ENCODE results near the gene UBXN6. TPM values are rescaled to one million over a fixed set of nuclear protein-coding genes. Genes with fewer than 3 reads are reported as not detected.

The UBXN6 gene
- total RNA-seq, 4 donors from 2014 or later: 93.8 to 230 (median 114) TPM

DNA sequence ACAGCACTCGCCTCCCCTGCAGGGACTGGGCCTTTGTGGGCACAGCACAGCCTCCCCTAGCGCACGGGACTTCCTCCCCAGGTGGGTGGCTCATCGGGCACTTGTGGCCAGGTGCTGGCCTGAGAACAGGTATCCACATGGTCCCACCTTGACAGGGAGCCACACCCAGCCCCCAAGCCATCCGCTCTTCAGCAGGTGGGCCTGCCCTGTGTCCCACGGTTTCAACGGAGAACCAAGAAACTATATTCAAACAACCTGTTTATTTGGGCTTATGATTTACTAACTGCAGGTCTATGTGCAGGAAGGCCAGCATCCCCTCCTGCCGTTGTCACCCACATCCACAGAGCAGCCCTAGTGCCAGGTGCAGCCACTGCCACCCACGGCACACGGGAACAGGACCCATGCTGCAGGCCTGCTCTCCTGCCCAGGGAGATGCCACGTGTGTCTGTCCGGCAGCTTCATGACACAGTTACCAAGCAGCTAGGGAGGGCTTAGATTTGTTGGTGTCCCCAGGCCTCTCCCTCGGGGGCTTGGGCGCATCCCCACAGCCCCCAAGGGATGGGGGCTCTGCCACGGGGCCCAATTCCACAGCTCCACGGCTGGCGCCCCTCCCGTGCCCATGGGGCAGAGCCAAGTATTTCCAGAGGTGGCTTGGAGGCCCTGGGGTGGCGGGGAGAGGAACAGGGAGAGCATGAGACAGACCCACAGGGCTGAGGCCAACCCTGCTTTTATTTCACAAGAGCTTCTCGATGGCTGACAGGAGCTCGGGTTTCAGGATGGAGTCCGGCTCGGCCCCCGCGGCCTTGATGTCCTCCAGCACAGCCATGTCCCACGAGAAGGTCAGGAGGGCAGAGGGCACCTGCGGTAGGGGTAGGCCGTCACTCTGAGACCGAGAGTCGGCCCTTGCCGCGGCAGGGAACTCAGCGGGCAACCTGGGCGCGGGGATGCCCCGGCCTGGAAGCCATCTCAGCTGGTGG, 12.5 kb downstream of the UBXN6 start:
- Histone ChIP-seq H3K27ac (peak overlapping the region; percentile 25 to 82 (median 74)), H3K36me3 (peaks cover 0 to 42% of the 10 kb centered on the region in 2 donors), H3K4me3 (no peak overlapping the region), H3K27me3 (no peaks in the 10 kb centered on the region), H3K4me1 (peaks cover 14 to 18% of the 10 kb centered on the region in 2 donors), H3K9me3 (no peaks in the 10 kb centered on the region)
- intact Hi-C loops (cut with DNase I; ENCODE audit: low total_unique reads) (no loop called here), in situ Hi-C loops (cut with MboI; ENCODE audit: low sequenced_read_pairs in 4 of 4) (no loop called here)
- DNase-seq: peak; percentile 60 to 63
- TF ChIP-seq POLR2A (IDR thresholded peaks at IDR 0.05): no peak
- TF ChIP-seq, protein P1, sequence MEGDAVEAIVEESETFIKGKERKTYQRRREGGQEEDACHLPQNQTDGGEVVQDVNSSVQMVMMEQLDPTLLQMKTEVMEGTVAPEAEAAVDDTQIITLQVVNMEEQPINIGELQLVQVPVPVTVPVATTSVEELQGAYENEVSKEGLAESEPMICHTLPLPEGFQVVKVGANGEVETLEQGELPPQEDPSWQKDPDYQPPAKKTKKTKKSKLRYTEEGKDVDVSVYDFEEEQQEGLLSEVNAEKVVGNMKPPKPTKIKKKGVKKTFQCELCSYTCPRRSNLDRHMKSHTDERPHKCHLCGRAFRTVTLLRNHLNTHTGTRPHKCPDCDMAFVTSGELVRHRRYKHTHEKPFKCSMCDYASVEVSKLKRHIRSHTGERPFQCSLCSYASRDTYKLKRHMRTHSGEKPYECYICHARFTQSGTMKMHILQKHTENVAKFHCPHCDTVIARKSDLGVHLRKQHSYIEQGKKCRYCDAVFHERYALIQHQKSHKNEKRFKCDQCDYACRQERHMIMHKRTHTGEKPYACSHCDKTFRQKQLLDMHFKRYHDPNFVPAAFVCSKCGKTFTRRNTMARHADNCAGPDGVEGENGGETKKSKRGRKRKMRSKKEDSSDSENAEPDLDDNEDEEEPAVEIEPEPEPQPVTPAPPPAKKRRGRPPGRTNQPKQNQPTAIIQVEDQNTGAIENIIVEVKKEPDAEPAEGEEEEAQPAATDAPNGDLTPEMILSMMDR (IDR thresholded peaks at IDR 0.05 in 4 of 5, conservative IDR thresholded peaks at IDR 0.05 in 1 of 5): no peak
- peak; percentile 22 to 33 for ATAC-seq

DNA sequence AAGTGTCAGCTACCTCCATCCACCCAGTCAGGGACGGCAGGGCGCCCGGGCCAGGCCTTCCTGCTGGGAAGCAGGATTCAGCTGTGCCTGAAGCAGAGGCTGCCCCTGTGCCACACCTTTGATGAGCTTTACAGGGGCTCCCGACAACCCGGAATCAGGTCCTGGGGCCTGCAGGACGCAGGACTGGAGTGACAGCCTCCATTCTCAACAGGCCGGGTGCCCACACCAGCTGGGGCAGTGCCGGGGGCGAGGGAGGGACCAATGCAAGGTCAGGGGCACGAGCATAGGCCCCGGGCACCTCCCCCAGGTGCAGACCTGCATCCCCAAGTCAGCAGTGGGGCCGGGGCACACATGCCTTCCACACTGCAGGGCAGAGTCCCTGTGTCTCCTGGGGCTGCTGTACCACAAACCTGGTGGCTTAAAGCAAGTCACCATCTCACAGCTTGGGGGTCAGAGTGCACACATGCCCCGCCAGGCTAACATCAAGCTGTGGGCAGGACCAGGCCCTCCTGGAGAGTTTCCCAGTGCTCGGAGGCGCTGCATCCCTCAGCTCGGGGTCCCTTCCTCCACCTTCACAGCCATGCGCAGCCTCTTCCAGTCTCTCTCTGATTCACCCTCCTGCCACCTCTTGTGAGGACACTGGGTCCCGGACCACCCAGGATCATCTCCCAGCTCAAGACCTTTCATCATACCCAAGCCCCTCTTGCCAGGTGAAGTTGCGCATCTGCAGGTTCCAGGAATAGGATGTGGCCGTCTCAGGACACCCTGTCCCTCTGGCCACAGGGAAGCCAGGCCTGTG, 13.4 kb downstream of the UBXN6 start:
- Histone ChIP-seq H3K9me3 (no peaks in the 10 kb centered on the region), H3K4me3 (no peak overlapping the region), H3K36me3 (peaks cover 0 to 42% of the 10 kb centered on the region in 2 donors), H3K27ac (peak overlapping the region in 1 of 4 donors; percentile 82), H3K27me3 (no peaks in the 10 kb centered on the region), H3K4me1 (peaks cover 12 to 13% of the 10 kb centered on the region in 2 donors)
- DNase-seq (no peak), ATAC-seq (no peak)
- intact Hi-C loops (cut with DNase I; ENCODE audit: low total_unique reads): no loop called here
- in situ Hi-C loops (cut with MboI; ENCODE audit: low sequenced_read_pairs in 4 of 4): no loop called here
- TF ChIP-seq, protein P1 (IDR thresholded peaks at IDR 0.05 in 4 of 5, conservative IDR thresholded peaks at IDR 0.05 in 1 of 5): no peak
- no peak for TF ChIP-seq POLR2A (IDR thresholded peaks at IDR 0.05)

DNA sequence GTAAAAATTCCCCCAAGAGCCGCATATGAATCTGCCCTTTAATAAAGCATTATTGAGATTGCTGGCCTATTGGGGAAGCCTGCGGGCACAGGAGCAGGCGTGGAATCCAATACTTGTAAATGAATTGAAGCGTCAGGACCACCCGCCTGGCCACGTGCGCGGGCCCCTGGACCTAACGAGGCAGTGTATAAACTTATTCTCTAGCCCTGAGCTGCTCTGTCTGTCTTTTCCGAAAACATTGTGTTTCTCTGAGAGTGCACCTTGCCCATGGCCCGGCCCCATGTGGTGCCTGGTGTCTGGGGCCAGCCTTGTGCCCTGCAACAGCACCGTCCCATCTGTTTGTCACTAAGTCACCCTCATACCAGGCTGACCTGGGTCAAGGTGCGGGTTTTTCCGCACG, 14.4 kb downstream of the UBXN6 start:
- no peaks in the 10 kb centered on the region for H3K9me3 ChIP-seq
- no peak for TF ChIP-seq POLR2A (IDR thresholded peaks at IDR 0.05)
- TF ChIP-seq, protein P1 (IDR thresholded peaks at IDR 0.05 in 4 of 5, conservative IDR thresholded peaks at IDR 0.05 in 1 of 5): no peak
- no peak overlapping the region for H3K4me3 ChIP-seq
- H3K27ac ChIP-seq: no peak overlapping the region
- DNase-seq (no peak), ATAC-seq (no peak)
- in situ Hi-C loops (cut with MboI; ENCODE audit: low sequenced_read_pairs in 4 of 4) (no loop called here), intact Hi-C loops (cut with DNase I; ENCODE audit: low total_unique reads) (no loop called here)
- H3K4me1 ChIP-seq: peaks cover 3 to 5% of the 10 kb centered on the region in 2 donors
- peaks cover 0 to 35% of the 10 kb centered on the region in 2 donors for H3K36me3 ChIP-seq
- no peaks in the 10 kb centered on the region for H3K27me3 ChIP-seq

DNA sequence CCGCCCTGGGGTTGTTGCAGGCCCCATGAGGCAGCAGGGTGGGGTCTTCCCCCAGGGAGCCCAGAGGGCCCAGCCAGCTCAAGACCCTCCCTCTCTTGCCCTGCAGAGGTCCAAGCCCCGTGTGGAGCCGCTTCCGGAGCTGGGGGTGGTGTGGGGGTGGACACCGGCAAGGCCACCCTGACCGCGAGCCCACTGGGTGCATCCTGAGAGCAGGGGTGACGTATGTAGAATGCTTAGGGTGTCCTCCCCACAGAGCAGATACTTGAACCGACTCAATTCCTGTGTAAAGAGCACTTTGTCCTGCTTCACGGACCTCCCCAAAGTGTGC, 14.8 kb downstream of the UBXN6 start:
- in situ Hi-C loops (cut with MboI; ENCODE audit: low sequenced_read_pairs in 4 of 4): no loop called here

More for the DNA sequence above, 14.8 kb downstream of the UBXN6 start:
- no peak for DNase-seq
- H3K4me3 ChIP-seq: no peak overlapping the region
- H3K27me3 ChIP-seq: no peaks in the 10 kb centered on the region
- no peak for ATAC-seq
- TF ChIP-seq POLR2A (IDR thresholded peaks at IDR 0.05): no peak
- TF ChIP-seq, protein P1 (IDR thresholded peaks at IDR 0.05 in 4 of 5, conservative IDR thresholded peaks at IDR 0.05 in 1 of 5): no peak
- no peak overlapping the region for H3K27ac ChIP-seq
- H3K36me3 ChIP-seq: peaks cover 0 to 31% of the 10 kb centered on the region in 2 donors
- no peaks in the 10 kb centered on the region for H3K9me3 ChIP-seq
- peaks cover 0 to 4% of the 10 kb centered on the region in 2 donors for H3K4me1 ChIP-seq
- intact Hi-C loops (cut with DNase I; ENCODE audit: low total_unique reads): no loop called here

Data from gastrocnemius medialis (tissue), 4 donors.